Left lung (tissue), 10 donors: ENCODE data around the gene AP1S1. TPM values are rescaled to one million over a fixed set of nuclear protein-coding genes. Genes with fewer than 3 reads are reported as not detected.
A peak's percentile ranks its signal among the peaks of the same experiment; 100 is the strongest.

Experiments
- ATAC-seq: fragments of 200-7000 bp; cut with Tn5 transposase; one replicate; pipeline ENCODE4 v1.9.1; 2020; ENCODE audit warnings: moderate library complexity
- DNase-seq, 4 donors: peaks; one replicate each; pipeline ENCODE4 v3.0.0-alpha.2; 2013 to 2020
- H3K27ac ChIP-seq, 2 donors: fragments of 200-600 bp; sonication (generic) in 1 of 2; one replicate each; pipeline versions ENCODE4 v1.5.0 to v1.8.0; 2020 to 2021
- H3K27me3 ChIP-seq, 2 donors: fragments of 200-600 bp; sonication (generic) in 1 of 2; one replicate each; pipeline versions ENCODE4 v1.5.0 to v1.8.0; 2020 to 2021
- H3K36me3 ChIP-seq, 2 donors: fragments of 200-600 bp; sonication (generic) in 1 of 2; one replicate each; pipeline versions ENCODE4 v1.5.0 to v1.8.0; 2020 to 2021
- H3K4me1 ChIP-seq, 2 donors: fragments of 200-600 bp; one replicate each; pipeline ENCODE4 v1.8.0; 2021
- H3K4me3 ChIP-seq, 2 donors: fragments of 200-600 bp; sonication (generic) in 1 of 2; one replicate each; pipeline versions ENCODE4 v1.5.0 to v1.8.0; 2020 to 2021; ENCODE audit warnings: mild to moderate bottlenecking in 1 of 2
- H3K9me3 ChIP-seq, 2 donors: fragments of 200-600 bp; sonication (generic) in 1 of 2; one replicate each; pipeline versions ENCODE4 v1.5.0 to v1.8.0; 2020 to 2021
- CTCF ChIP-seq, 2 donors: fragments of 200-600 bp; sonication (generic) in 1 of 2; IDR thresholded peaks; one replicate each; pipeline versions ENCODE4 v1.5.0 to v1.8.0; 2021; ENCODE audit warnings: antibody characterized with exemption in 2 of 2
- intact Hi-C, 2 donors: fragments of 100-400 bp; cut with DNase I; formaldehyde crosslinking; loops; one replicate each; pipeline versions ENCODE4 v1.11.2 to v1.14.2; 2022
- polyA plus RNA-seq, 6 donors: library from polyadenylated mRNA; unstranded; fragments of 120-200 nt; gene quantifications; one replicate each; pipeline ENCODE4 v1.2.1, GENCODE V29; 2013; ENCODE audit not compliant: insufficient read length in 6 of 6
- total RNA-seq, 2 donors: library from RNA; stranded (reverse); fragmentation: NEBNext Ultra II Directional; extraction: Animal tissue kit (Norgen Biotek cat#: 25700); gene quantifications; one replicate each; pipeline ENCODE4 v1.2.1, GENCODE V29; 2021
- donor health status: DM: no; HTN: yes; CAD: no.
- donor health status: DM: no; HTN: no; CAD: no.

The AP1S1 gene
- total and polyA plus RNA-seq, 8 donors, result 39.4 to 92.6 (median 85.1) TPM

GRCh38 chr7:101173752-101174244 is 19.5 kb downstream of the AP1S1 start:
- TF ChIP-seq CTCF (IDR thresholded peaks at IDR 0.05), result no peak
- Histone ChIP-seq H3K27ac (no peak overlapping the region), H3K36me3 (no peaks in the 10 kb centered on the region), H3K9me3 (no peaks in the 10 kb centered on the region), H3K4me3 (no peak overlapping the region), H3K27me3 (peaks cover 98 to 100% of the 10 kb centered on the region in 2 donors), H3K4me1 (peaks cover 14 to 39% of the 10 kb centered on the region in 2 donors)
- DNase-seq, result no peak
- intact Hi-C loops, result no loop called here
- peak; percentile 55 for ATAC-seq

GRCh38 chr7:101174322-101174854 is 20.1 kb downstream of the AP1S1 start:
- H3K27me3 ChIP-seq, result peaks cover 99 to 100% of the 10 kb centered on the region in 2 donors
- H3K27ac ChIP-seq, result no peak overlapping the region
- no peaks in the 10 kb centered on the region for H3K9me3 ChIP-seq
- H3K4me3 ChIP-seq, result no peak overlapping the region
- no peak for ATAC-seq
- peaks cover 14 to 35% of the 10 kb centered on the region in 2 donors for H3K4me1 ChIP-seq
- H3K36me3 ChIP-seq, result no peaks in the 10 kb centered on the region
- no peak for DNase-seq
- intact Hi-C loops, result no loop called here
- TF ChIP-seq CTCF (IDR thresholded peaks at IDR 0.05), result no peak

GRCh38 chr7:101175664-101176063 is 21.4 kb downstream of the AP1S1 start:
- Histone ChIP-seq H3K36me3 (no peaks in the 10 kb centered on the region), H3K4me3 (no peak overlapping the region), H3K27ac (no peak overlapping the region), H3K4me1 (peaks cover 14 to 26% of the 10 kb centered on the region in 2 donors), H3K9me3 (no peaks in the 10 kb centered on the region), H3K27me3 (peaks cover 100% of the 10 kb centered on the region in 2 donors)
- no peak for TF ChIP-seq CTCF (IDR thresholded peaks at IDR 0.05)
- intact Hi-C loops, result no loop called here
- DNase-seq, result no peak
- ATAC-seq, result no peak

GRCh38 chr7:101177644-101178043 is 23.4 kb downstream of the AP1S1 start:
- Histone ChIP-seq H3K36me3 (no peaks in the 10 kb centered on the region), H3K4me3 (no peak overlapping the region), H3K27me3 (peaks cover 89 to 100% of the 10 kb centered on the region in 2 donors), H3K4me1 (peaks cover 10 to 13% of the 10 kb centered on the region in 2 donors), H3K9me3 (no peaks in the 10 kb centered on the region), H3K27ac (no peak overlapping the region)
- TF ChIP-seq CTCF (IDR thresholded peaks at IDR 0.05), result no peak
- DNase-seq (no peak), ATAC-seq (no peak)
- intact Hi-C loops, result no loop called here

GRCh38 chr7:101179117-101179516 is 24.8 kb downstream of the AP1S1 start:
- intact Hi-C loops, result no loop called here
- ATAC-seq (no peak), DNase-seq (no peak)
- Histone ChIP-seq H3K4me1 (no peaks in the 10 kb centered on the region), H3K36me3 (no peaks in the 10 kb centered on the region), H3K27me3 (peaks cover 74 to 100% of the 10 kb centered on the region in 2 donors), H3K9me3 (no peaks in the 10 kb centered on the region), H3K27ac (no peak overlapping the region), H3K4me3 (no peak overlapping the region)
- no peak for TF ChIP-seq CTCF (IDR thresholded peaks at IDR 0.05)
